SU-DHL-6 (cell line): Measurements from ENCODE around the gene OSER1.

Experiments
- H2AFZ ChIP-seq: fragments of 200-600 bp; sonication (generic); 2 replicates; pipeline ENCODE4 v1.6.1; 2014; ENCODE audit warnings: low read depth, mild to moderate bottlenecking, moderate library complexity, mixed read lengths, antibody characterized with exemption, low read length; ENCODE audit not compliant: severe bottlenecking
- H3F3A ChIP-seq: fragments of 200-600 bp; shearing (Covaris generic); 2 replicates; pipeline ENCODE4 v1.6.0; 2016; ENCODE audit warnings: antibody characterized with exemption, mild to moderate bottlenecking; ENCODE audit not compliant: insufficient read depth
- H3K27ac ChIP-seq: fragments of 200-600 bp; sonication (generic); 2 replicates; pipeline ENCODE4 v1.5.1; 2016; ENCODE audit warnings: low read depth, mild to moderate bottlenecking, low read length, moderate library complexity, mixed read lengths
- H3K27me3 ChIP-seq: fragments of 200-600 bp; sonication (generic), shearing (Covaris generic); 2 replicates; pipeline ENCODE4 v1.6.0; 2014; ENCODE audit warnings: mild to moderate bottlenecking, low read length
- H3K36me3 ChIP-seq: fragments of 200-600 bp; sonication (generic); 2 replicates; pipeline ENCODE4 v1.6.1; 2014; ENCODE audit warnings: mild to moderate bottlenecking, low read length, mixed read lengths
- H3K4me2 ChIP-seq: fragments of 300-600, 200-600 bp; shearing (Covaris generic), sonication (generic); 2 replicates; pipeline ENCODE4 v1.6.0; 2014; ENCODE audit warnings: low read length, low read depth, mild to moderate bottlenecking; ENCODE audit not compliant: poor library complexity, severe bottlenecking
- H3K4me3 ChIP-seq: fragments of 200-600 bp; sonication (generic); 2 replicates; pipeline ENCODE4 v1.5.1; 2014; ENCODE audit warnings: antibody characterized with exemption, low read length, mild to moderate bottlenecking, mixed read lengths; ENCODE audit not compliant: insufficient read depth, poor library complexity, severe bottlenecking
- H3K79me2 ChIP-seq: fragments of 200-600 bp; sonication (generic); 2 replicates; pipeline ENCODE4 v1.6.1; 2014; ENCODE audit warnings: mild to moderate bottlenecking, low read length, moderate library complexity; ENCODE audit not compliant: insufficient read depth
- H3K9ac ChIP-seq: fragments of 200-600 bp; sonication (generic); 2 replicates; pipeline ENCODE4 v1.7.0; 2014; ENCODE audit warnings: mild to moderate bottlenecking, low read length
- H3K9me2 ChIP-seq: fragments of 200-600 bp; sonication (generic); replicated peaks from 2 replicates; pipeline ENCODE4 v1.6.1; 2014; ENCODE audit warnings: low read length; ENCODE audit not compliant: insufficient read depth
- H3K9me3 ChIP-seq: fragments of 200-600 bp; sonication (generic); 2 replicates; pipeline ENCODE4 v1.6.1; 2014; ENCODE audit warnings: low read length, mixed read lengths; ENCODE audit not compliant: insufficient read depth
- H4K20me1 ChIP-seq: fragments of 200-600 bp; sonication (generic); 2 replicates; pipeline ENCODE4 v1.6.1; 2014; ENCODE audit warnings: low read depth, mild to moderate bottlenecking, antibody characterized with exemption, low read length, moderate library complexity, mixed read lengths
- CTCF ChIP-seq: fragments of 200-600 bp; sonication (generic); IDR thresholded peaks from one replicate; pipeline ENCODE4 v1.5.1; 2017; ENCODE audit warnings: antibody characterized with exemption, mild to moderate bottlenecking, low read length, moderate library complexity; ENCODE audit not compliant: insufficient read depth, poor library complexity, severe bottlenecking
- EZH2phosphoT487 ChIP-seq: fragments of 200-600 bp; sonication (generic), shearing (Covaris generic); conservative IDR thresholded peaks from 2 replicates; pipeline ENCODE4 v1.6.1; 2018; ENCODE audit warnings: mild to moderate bottlenecking, antibody characterized with exemption, low read length, moderate library complexity, mixed read lengths

Gene OSER1

GRCh38 chr20:44251284-44251683 is 40.7 kb upstream of the OSER1 start:
- no peak overlapping the region for H3K27ac ChIP-seq
- H3K9me3 ChIP-seq: no peaks in the 10 kb centered on the region
- no peak overlapping the region for H3K4me3 ChIP-seq
- H3K36me3 ChIP-seq: no peaks in the 10 kb centered on the region
- no peaks in the 10 kb centered on the region for H3F3A ChIP-seq
- no peak overlapping the region for H3K4me2 ChIP-seq
- no peak overlapping the region for H3K9ac ChIP-seq
- H4K20me1 ChIP-seq: no peaks in the 10 kb centered on the region
- H3K27me3 ChIP-seq: no peaks in the 10 kb centered on the region
- no peak overlapping the region for H2AFZ ChIP-seq
- H3K9me2 ChIP-seq: no peaks in the 10 kb centered on the region
- no peaks in the 10 kb centered on the region for H3K79me2 ChIP-seq
- no peak for TF ChIP-seq EZH2phosphoT487
- TF ChIP-seq CTCF: no peak

- no peak overlapping the region for H2AFZ ChIP-seq
- H3K4me3 ChIP-seq: no peak overlapping the region
- H3K9me3 ChIP-seq: no peaks in the 10 kb centered on the region
- H3K36me3 ChIP-seq: no peaks in the 10 kb centered on the region
- H3K27ac ChIP-seq: no peak overlapping the region
- H3K27me3 ChIP-seq: no peaks in the 10 kb centered on the region
- no peaks in the 10 kb centered on the region for H3F3A ChIP-seq
- no peaks in the 10 kb centered on the region for H4K20me1 ChIP-seq
- H3K4me2 ChIP-seq: no peak overlapping the region
- H3K9me2 ChIP-seq: no peaks in the 10 kb centered on the region
- TF ChIP-seq EZH2phosphoT487 (no peak), CTCF (no peak)
- H3K9ac ChIP-seq: no peak overlapping the region
- no peaks in the 10 kb centered on the region for H3K79me2 ChIP-seq
Observed at GRCh38 chr20:44248410-44248759, 37.8 kb upstream of the OSER1 start.

- Histone ChIP-seq H3K4me2 (no peak overlapping the region), H3K79me2 (no peaks in the 10 kb centered on the region), H3K9ac (no peak overlapping the region), H3K9me3 (no peaks in the 10 kb centered on the region), H3K27ac (no peak overlapping the region), H4K20me1 (no peaks in the 10 kb centered on the region), H3F3A (no peaks in the 10 kb centered on the region), H3K27me3 (no peaks in the 10 kb centered on the region), H3K36me3 (no peaks in the 10 kb centered on the region), H3K9me2 (no peaks in the 10 kb centered on the region), H2AFZ (no peak overlapping the region), H3K4me3 (no peak overlapping the region)
- TF ChIP-seq EZH2phosphoT487: no peak
- peak; percentile 29 for TF ChIP-seq CTCF
Observed at GRCh38 chr20:44247586-44248409, 37.2 kb upstream of the OSER1 start.
